Mesothelial cell of epicardium (in vitro differentiated cells): ENCODE measurements around the gene PLA2R1. TPM values are rescaled to one million over a fixed set of nuclear protein-coding genes. Genes with fewer than 3 reads are reported as not detected.

Experiments
- DNase-seq, 2 experiments: peaks; one replicate each; pipeline ENCODE4 v3.0.0; 2021; ENCODE audit warnings: low spot score in 2 of 2; ENCODE audit not compliant: unreplicated experiment in 2 of 2
- H3K27ac Mint-ChIP-seq: 2 replicates; pipeline ENCODE4 v1.8.0; 2021; ENCODE audit warnings: mixed read lengths
- H3K27me3 Mint-ChIP-seq: 2 replicates; pipeline ENCODE4 v1.8.0; 2021; ENCODE audit warnings: low read depth, mixed read lengths
- H3K36me3 Mint-ChIP-seq: 2 replicates; pipeline ENCODE4 v1.8.0; 2021; ENCODE audit warnings: mixed read lengths
- H3K4me1 Mint-ChIP-seq: 2 replicates; pipeline ENCODE4 v1.8.0; 2021; ENCODE audit warnings: mixed read lengths
- H3K4me3 Mint-ChIP-seq: 2 replicates; pipeline ENCODE4 v1.8.0; 2021; ENCODE audit warnings: mild to moderate bottlenecking, moderate library complexity, mixed read lengths
- H3K9me3 Mint-ChIP-seq: 2 replicates; pipeline ENCODE4 v1.8.0; 2021; ENCODE audit warnings: mixed read lengths
- total RNA-seq: library from RNA; stranded (reverse); gene quantifications from 3 replicates; pipeline ENCODE4 v1.2.1, GENCODE V29; 2021
- TF ChIP-seq, protein P1 (sequence below): fragments of 200-600 bp; sonication (generic); IDR thresholded peaks from one replicate; pipeline ENCODE4 v1.5.0; 2021; ENCODE audit warnings: antibody characterized with exemption; ENCODE audit not compliant: unreplicated experiment

The PLA2R1 gene
- total RNA-seq, 1 donor from 2014 or later: 14.8 TPM

- no peaks in the 10 kb centered on the region for H3K27me3 Mint-ChIP-seq
- peaks cover 3% of the 10 kb centered on the region for H3K9me3 Mint-ChIP-seq
- TF ChIP-seq, protein P1, sequence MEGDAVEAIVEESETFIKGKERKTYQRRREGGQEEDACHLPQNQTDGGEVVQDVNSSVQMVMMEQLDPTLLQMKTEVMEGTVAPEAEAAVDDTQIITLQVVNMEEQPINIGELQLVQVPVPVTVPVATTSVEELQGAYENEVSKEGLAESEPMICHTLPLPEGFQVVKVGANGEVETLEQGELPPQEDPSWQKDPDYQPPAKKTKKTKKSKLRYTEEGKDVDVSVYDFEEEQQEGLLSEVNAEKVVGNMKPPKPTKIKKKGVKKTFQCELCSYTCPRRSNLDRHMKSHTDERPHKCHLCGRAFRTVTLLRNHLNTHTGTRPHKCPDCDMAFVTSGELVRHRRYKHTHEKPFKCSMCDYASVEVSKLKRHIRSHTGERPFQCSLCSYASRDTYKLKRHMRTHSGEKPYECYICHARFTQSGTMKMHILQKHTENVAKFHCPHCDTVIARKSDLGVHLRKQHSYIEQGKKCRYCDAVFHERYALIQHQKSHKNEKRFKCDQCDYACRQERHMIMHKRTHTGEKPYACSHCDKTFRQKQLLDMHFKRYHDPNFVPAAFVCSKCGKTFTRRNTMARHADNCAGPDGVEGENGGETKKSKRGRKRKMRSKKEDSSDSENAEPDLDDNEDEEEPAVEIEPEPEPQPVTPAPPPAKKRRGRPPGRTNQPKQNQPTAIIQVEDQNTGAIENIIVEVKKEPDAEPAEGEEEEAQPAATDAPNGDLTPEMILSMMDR: no peak
- no peak overlapping the region for H3K4me3 Mint-ChIP-seq
- H3K27ac Mint-ChIP-seq: no peak overlapping the region
- H3K36me3 Mint-ChIP-seq: peaks cover 11% of the 10 kb centered on the region
- DNase-seq: no peak
- H3K4me1 Mint-ChIP-seq: peaks cover 6% of the 10 kb centered on the region
Observed at GRCh38 chr2:160045703-160046210, 16.7 kb downstream of the PLA2R1 start.

- Mint-ChIP-seq H3K9me3 (peaks cover 3% of the 10 kb centered on the region), H3K4me3 (no peak overlapping the region), H3K27me3 (no peaks in the 10 kb centered on the region), H3K4me1 (peaks cover 8% of the 10 kb centered on the region), H3K27ac (no peak overlapping the region), H3K36me3 (peaks cover 11% of the 10 kb centered on the region)
- TF ChIP-seq, protein P1: no peak
- DNase-seq: no peak
Observed at GRCh38 chr2:160044728-160045127, 17.7 kb downstream of the PLA2R1 start.

DNA sequence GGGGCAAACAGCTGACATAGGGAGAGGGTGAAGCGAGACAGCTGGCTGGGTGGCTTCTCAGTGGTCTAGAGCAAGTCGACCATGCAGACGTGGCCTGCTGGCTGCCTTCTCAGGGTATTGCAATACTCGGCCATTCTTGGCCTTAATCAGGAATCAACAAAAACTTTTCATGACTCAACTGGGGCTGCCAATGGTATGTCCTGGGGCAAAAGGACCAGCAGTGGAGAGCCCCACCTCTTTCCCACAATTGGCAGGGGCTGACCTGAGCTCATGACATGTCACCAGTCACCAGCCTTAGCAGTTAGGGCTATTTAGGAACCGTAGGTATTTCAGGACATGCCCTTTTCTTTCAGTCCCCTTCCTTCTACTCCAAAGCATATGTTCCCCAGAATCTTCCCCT is 19.1 kb downstream of the PLA2R1 start:
- H3K27ac Mint-ChIP-seq: no peak overlapping the region
- no peaks in the 10 kb centered on the region for H3K9me3 Mint-ChIP-seq
- DNase-seq: no peak
- TF ChIP-seq, protein P1: no peak
- H3K4me3 Mint-ChIP-seq: no peak overlapping the region
- no peaks in the 10 kb centered on the region for H3K27me3 Mint-ChIP-seq
- peaks cover 8% of the 10 kb centered on the region for H3K36me3 Mint-ChIP-seq
- peaks cover 15% of the 10 kb centered on the region for H3K4me1 Mint-ChIP-seq

DNA sequence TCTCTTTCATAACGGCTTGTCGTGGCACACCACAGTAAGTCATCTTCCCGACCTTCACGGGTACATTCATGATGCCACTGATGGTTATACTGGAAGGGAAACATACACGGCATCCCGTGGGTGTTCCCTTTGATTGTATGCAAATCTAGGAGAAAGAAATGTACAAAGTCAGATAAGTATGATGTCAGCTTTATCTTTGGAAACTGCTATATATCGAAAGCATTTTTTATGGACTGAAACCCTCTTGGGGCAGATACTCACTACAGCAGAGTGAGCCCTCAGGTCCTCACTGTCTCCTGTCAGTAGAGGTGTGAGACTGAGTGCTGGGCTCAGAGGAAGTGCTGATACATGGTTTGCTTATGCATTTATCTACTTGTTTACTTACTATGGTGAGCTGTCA is 20.4 kb downstream of the PLA2R1 start:
- Mint-ChIP-seq H3K4me1 (peaks cover 15% of the 10 kb centered on the region), H3K4me3 (no peak overlapping the region), H3K27me3 (no peaks in the 10 kb centered on the region), H3K9me3 (no peaks in the 10 kb centered on the region), H3K27ac (no peak overlapping the region), H3K36me3 (peaks cover 8% of the 10 kb centered on the region)
- no peak for DNase-seq
- TF ChIP-seq, protein P1: no peak

- TF ChIP-seq, protein P1: no peak
- Mint-ChIP-seq H3K36me3 (peaks cover 8% of the 10 kb centered on the region), H3K27ac (no peak overlapping the region), H3K27me3 (no peaks in the 10 kb centered on the region), H3K4me3 (no peak overlapping the region), H3K4me1 (peaks cover 15% of the 10 kb centered on the region), H3K9me3 (no peaks in the 10 kb centered on the region)
- DNase-seq: no peak
Observed at GRCh38 chr2:160041091-160041490, 21.3 kb downstream of the PLA2R1 start.
